ENCODE measurements around the gene CLOCK.

CLOCK gene

DNA sequence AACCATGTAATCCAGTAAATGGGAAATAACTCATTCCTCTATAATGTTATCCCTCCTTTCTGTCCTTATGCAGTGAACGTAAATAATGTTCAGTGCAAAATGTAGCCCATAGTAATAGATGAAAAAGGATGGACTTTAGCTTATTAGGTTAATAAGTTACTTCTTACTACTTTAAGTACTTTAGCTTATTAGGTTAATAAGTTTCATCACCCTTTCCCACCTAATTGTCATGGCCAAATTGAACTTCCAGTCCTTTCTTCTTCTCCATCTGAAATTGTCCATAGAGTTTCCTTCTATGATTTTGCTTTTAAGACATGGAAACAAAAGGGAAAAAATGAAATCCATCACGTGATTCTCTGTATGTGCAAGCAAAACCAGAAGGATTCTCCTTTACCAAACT is 166.1 kb downstream of the CLOCK start:
- no peak for DNase-seq (ENCODE audit: low read depth)
- H3K4me3 ChIP-seq (ENCODE audit: low read depth, low read length), result no peak overlapping the region
- TF ChIP-seq, protein P1, sequence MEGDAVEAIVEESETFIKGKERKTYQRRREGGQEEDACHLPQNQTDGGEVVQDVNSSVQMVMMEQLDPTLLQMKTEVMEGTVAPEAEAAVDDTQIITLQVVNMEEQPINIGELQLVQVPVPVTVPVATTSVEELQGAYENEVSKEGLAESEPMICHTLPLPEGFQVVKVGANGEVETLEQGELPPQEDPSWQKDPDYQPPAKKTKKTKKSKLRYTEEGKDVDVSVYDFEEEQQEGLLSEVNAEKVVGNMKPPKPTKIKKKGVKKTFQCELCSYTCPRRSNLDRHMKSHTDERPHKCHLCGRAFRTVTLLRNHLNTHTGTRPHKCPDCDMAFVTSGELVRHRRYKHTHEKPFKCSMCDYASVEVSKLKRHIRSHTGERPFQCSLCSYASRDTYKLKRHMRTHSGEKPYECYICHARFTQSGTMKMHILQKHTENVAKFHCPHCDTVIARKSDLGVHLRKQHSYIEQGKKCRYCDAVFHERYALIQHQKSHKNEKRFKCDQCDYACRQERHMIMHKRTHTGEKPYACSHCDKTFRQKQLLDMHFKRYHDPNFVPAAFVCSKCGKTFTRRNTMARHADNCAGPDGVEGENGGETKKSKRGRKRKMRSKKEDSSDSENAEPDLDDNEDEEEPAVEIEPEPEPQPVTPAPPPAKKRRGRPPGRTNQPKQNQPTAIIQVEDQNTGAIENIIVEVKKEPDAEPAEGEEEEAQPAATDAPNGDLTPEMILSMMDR (IDR thresholded peaks at IDR 0.05; ENCODE audit: low read depth, low read length, missing control alignments), result no peak

DNA sequence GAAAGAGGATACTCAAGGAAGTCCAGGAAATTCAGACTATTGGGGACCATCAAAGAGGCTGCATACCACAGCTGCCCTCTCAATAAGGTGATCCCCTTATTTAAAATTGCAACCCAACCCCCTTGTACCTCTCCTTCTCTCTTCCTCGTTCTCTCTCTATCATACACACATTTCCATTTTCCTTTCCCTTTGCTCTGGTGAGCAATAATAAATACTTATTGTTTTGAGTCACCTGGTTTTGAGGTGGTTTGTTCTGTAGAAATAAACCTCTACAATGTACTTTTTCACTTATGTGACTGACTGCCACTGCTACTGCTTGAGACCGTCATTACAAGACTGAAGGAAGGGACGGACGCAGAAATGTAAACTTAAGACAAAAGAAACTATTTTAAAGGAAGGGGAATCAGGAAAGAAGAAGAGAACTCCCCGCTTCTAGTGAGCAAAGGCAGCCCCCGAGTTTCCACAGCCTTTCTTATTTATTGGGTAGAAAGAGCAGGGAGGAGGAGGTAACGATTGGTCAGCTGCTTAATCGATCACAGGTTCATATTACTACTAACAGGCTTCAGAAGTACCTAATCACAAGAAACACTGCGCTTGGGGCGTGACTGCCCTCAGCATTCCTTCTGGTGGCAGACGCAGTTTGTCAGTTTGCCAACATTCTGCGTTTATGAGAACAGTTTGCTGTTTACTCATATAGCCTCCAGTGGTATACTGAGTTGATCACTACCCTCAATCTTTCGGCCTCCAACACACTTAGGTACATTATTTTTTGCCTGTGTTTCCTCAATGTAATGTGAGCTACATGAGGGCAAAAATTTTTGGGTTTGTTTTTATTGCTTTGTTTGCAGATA is 167.9 kb downstream of the CLOCK start:
- H3K4me3 ChIP-seq (ENCODE audit: low read depth, low read length), result no peak overlapping the region
- no peak for DNase-seq (ENCODE audit: low read depth)
- TF ChIP-seq, protein P1 (IDR thresholded peaks at IDR 0.05; ENCODE audit: low read depth, low read length, missing control alignments), result no peak
